H54 (cell line): ENCODE measurements around the gene B3GNT8.

ENCODE experiments used
- DNase-seq: peaks from one replicate; pipeline ENCODE4 v3.0.0; 2011; ENCODE audit warnings: low spot score, mixed read lengths; ENCODE audit not compliant: insufficient read length
- FAIRE-seq: peaks from 3 replicates; lab custom pipeline; 2011; peaks lifted over from hg19 to GRCh38; lab: Jason Lieb, UNC
- POLR2A ChIP-seq: IDR thresholded peaks from 2 replicates; pipeline ENCODE4 v1.6.1; 2011; ENCODE audit warnings: low read depth, mild to moderate bottlenecking, low read length

B3GNT8 gene

GRCh38 chr19:41376241-41376997 is 50.8 kb downstream of the B3GNT8 start, which contains the start of gene TMEM91:
Gene TMEM91 (plus strand): TSS chr19:41376533. CDS start chr19:41378310, 1,777 bp downstream.
- no peak for TF ChIP-seq POLR2A
- FAIRE-seq = no peak

More at GRCh38 chr19:41376241-41376997, 50.8 kb downstream of the B3GNT8 start, which contains the start of gene TMEM91:
- DNase-seq = no peak
